DOHH2 (cell line): ENCODE measurements around the gene WASHC2A.
"Not testable (repeated sequence)": the region's sequence is repeated elsewhere in the genome, so short reads cannot be mapped to it uniquely, and the experiment has no call there.

Experiments used
- H3F3A ChIP-seq: fragments of 200-600 bp; sonication (generic), shearing (Covaris generic); 2 replicates; pipeline ENCODE4 v1.6.0; 2016; ENCODE audit warnings: antibody characterized with exemption, mild to moderate bottlenecking; ENCODE audit not compliant: control insufficient read depth, insufficient read depth
- H3K27ac ChIP-seq: fragments of 200-600 bp; sonication (generic); 2 replicates; pipeline ENCODE4 v1.5.1; 2014; ENCODE audit warnings: low read depth, mild to moderate bottlenecking, low read length, moderate library complexity
- H3K27me3 ChIP-seq: fragments of 200-600 bp; sonication (generic); 2 replicates; pipeline ENCODE4 v1.6.1; 2014; ENCODE audit warnings: mild to moderate bottlenecking, low read length, mixed read lengths; ENCODE audit not compliant: control insufficient read depth
- H3K36me3 ChIP-seq: fragments of 200-600 bp; sonication (generic); 2 replicates; pipeline ENCODE4 v1.6.1; 2014; ENCODE audit warnings: mild to moderate bottlenecking, low read length, moderate library complexity, mixed read lengths; ENCODE audit not compliant: control insufficient read depth
- H3K4me1 ChIP-seq: fragments of 200-600 bp; sonication (generic); 2 replicates; pipeline ENCODE4 v1.6.1; 2014; ENCODE audit warnings: mild to moderate bottlenecking, low read length, mixed read lengths; ENCODE audit not compliant: control insufficient read depth
- H3K4me2 ChIP-seq: fragments of 200-600 bp; sonication (generic); 2 replicates; pipeline ENCODE4 v1.6.0; 2014; ENCODE audit warnings: mild to moderate bottlenecking, low read length, moderate library complexity
- H3K4me3 ChIP-seq: fragments of 200-600 bp; sonication (generic); 2 replicates; pipeline ENCODE4 v1.5.1; 2014; ENCODE audit warnings: mild to moderate bottlenecking, low read length, mixed read lengths
- H3K79me2 ChIP-seq: fragments of 200-600 bp; sonication (generic); 2 replicates; pipeline ENCODE4 v1.6.1; 2014; ENCODE audit warnings: mild to moderate bottlenecking, low read length, mixed read lengths; ENCODE audit not compliant: control insufficient read depth
- H3K9me2 ChIP-seq: fragments of 200-600 bp; sonication (generic); replicated peaks from 2 replicates; pipeline ENCODE4 v1.6.1; 2014; ENCODE audit warnings: mild to moderate bottlenecking, low read length, mixed read lengths; ENCODE audit not compliant: control insufficient read depth
- H3K9me3 ChIP-seq: fragments of 200-600 bp; sonication (generic); 2 replicates; pipeline ENCODE4 v1.6.1; 2014; ENCODE audit warnings: antibody characterized with exemption, low read length, mixed read lengths; ENCODE audit not compliant: control insufficient read depth, insufficient read depth
- H4K20me1 ChIP-seq: fragments of 200-600 bp; sonication (generic); 2 replicates; pipeline ENCODE4 v1.6.0; 2014; ENCODE audit warnings: low read depth, mild to moderate bottlenecking, antibody characterized with exemption, low read length, moderate library complexity; ENCODE audit not compliant: control insufficient read depth, insufficient read depth

The WASHC2A gene

GRCh38 chr10:50092928-50093327 is 25.2 kb downstream of the WASHC2A start:
- H3K36me3 ChIP-seq, H3K4me3 ChIP-seq, H3K4me2 ChIP-seq, H4K20me1 ChIP-seq, H3K27ac ChIP-seq, H3K9me2 ChIP-seq, H3K4me1 ChIP-seq, H3K9me3 ChIP-seq, H3K27me3 ChIP-seq, H3K79me2 ChIP-seq, H3F3A ChIP-seq: not testable (repeated sequence)

GRCh38 chr10:50094630-50095029 is 26.9 kb downstream of the WASHC2A start:
- H3K9me2 ChIP-seq, H3F3A ChIP-seq, H3K4me3 ChIP-seq, H4K20me1 ChIP-seq, H3K4me1 ChIP-seq, H3K4me2 ChIP-seq, H3K36me3 ChIP-seq, H3K27me3 ChIP-seq, H3K9me3 ChIP-seq, H3K27ac ChIP-seq, H3K79me2 ChIP-seq: not testable (repeated sequence)

- not testable (repeated sequence) for H4K20me1 ChIP-seq, H3F3A ChIP-seq, H3K4me2 ChIP-seq, H3K4me1 ChIP-seq, H3K4me3 ChIP-seq, H3K27me3 ChIP-seq, H3K9me3 ChIP-seq, H3K79me2 ChIP-seq, H3K36me3 ChIP-seq, H3K27ac ChIP-seq, H3K9me2 ChIP-seq
Observed at GRCh38 chr10:50095402-50095801, 27.6 kb downstream of the WASHC2A start.

- H3K4me2 ChIP-seq, H3K79me2 ChIP-seq, H4K20me1 ChIP-seq, H3K27me3 ChIP-seq, H3K9me3 ChIP-seq, H3K4me1 ChIP-seq, H3K4me3 ChIP-seq, H3K9me2 ChIP-seq, H3K27ac ChIP-seq, H3K36me3 ChIP-seq, H3F3A ChIP-seq: not testable (repeated sequence)
Observed at GRCh38 chr10:50096722-50097121, 29.0 kb downstream of the WASHC2A start.

GRCh38 chr10:50098645-50099044 is 30.9 kb downstream of the WASHC2A start:
- not testable (repeated sequence) for H3K9me3 ChIP-seq, H3K4me2 ChIP-seq, H4K20me1 ChIP-seq, H3K4me1 ChIP-seq, H3K27me3 ChIP-seq, H3K36me3 ChIP-seq, H3F3A ChIP-seq, H3K79me2 ChIP-seq, H3K9me2 ChIP-seq, H3K4me3 ChIP-seq, H3K27ac ChIP-seq

GRCh38 chr10:50101139-50101582 is 33.4 kb downstream of the WASHC2A start:
- not testable (repeated sequence) for H3K27me3 ChIP-seq, H3K79me2 ChIP-seq, H3K36me3 ChIP-seq, H3K4me3 ChIP-seq, H3K9me2 ChIP-seq, H4K20me1 ChIP-seq, H3K27ac ChIP-seq, H3K4me2 ChIP-seq, H3K9me3 ChIP-seq, H3F3A ChIP-seq, H3K4me1 ChIP-seq

- H3F3A ChIP-seq, H3K9me3 ChIP-seq, H3K4me2 ChIP-seq, H3K4me3 ChIP-seq, H3K79me2 ChIP-seq, H3K27ac ChIP-seq, H3K9me2 ChIP-seq, H3K4me1 ChIP-seq, H4K20me1 ChIP-seq, H3K36me3 ChIP-seq, H3K27me3 ChIP-seq: not testable (repeated sequence)
Observed at GRCh38 chr10:50101747-50102146, 34.0 kb downstream of the WASHC2A start.

GRCh38 chr10:50102267-50102666 is 34.5 kb downstream of the WASHC2A start:
- not testable (repeated sequence) for H3K4me1 ChIP-seq, H3K4me3 ChIP-seq, H3K27ac ChIP-seq, H3K79me2 ChIP-seq, H3K27me3 ChIP-seq, H3K36me3 ChIP-seq, H3F3A ChIP-seq, H3K9me3 ChIP-seq, H3K9me2 ChIP-seq, H3K4me2 ChIP-seq, H4K20me1 ChIP-seq
